HCT116 (cell line): ENCODE measurements around the gene GUCY2C. TPM values are rescaled to one million over a fixed set of nuclear protein-coding genes. Genes with fewer than 3 reads are reported as not detected.

ENCODE experiments used
- ATAC-seq: fragments of 200-7000 bp; cut with Tn5 transposase; 2 replicates; pipeline ENCODE4 v1.9.1; 2020; ENCODE audit warnings: mild to moderate bottlenecking, moderate library complexity
- BruUV-seq: library from RNA; stranded (reverse); fragments of 400-500 nt; replicated peaks from 2 replicates; lab custom pipeline; 2021; lab: Mats Ljungman, UMichigan
- CTCF ChIA-PET: fragments of 300-600 bp; sonication (Branson Sonifier 250); formaldehyde crosslinking; loops from one replicate; lab custom pipeline; 2021; ENCODE audit warnings: antibody characterized with exemption; lab: Charles Lee
- POLR2A ChIA-PET: fragments of 300-600, 350-600 bp; sonication (Branson Sonifier 250); formaldehyde crosslinking; loops from one replicate; lab custom pipeline; 2021; ENCODE audit warnings: antibody characterized with exemption; lab: Charles Lee
- RAD21 ChIA-PET, 2 experiments: fragments of 300-600 bp; sonication (Branson Sonifier 250); formaldehyde crosslinking; loops; one replicate each; lab custom pipeline; 2023; ENCODE audit warnings: low total read pairs in 2 of 2; ENCODE audit not compliant: uncharacterized antibody in 2 of 2, unreplicated experiment in 2 of 2, low non-redundant PET in 1 of 2; lab: Charles Lee
- DNase-seq: peaks from one replicate; pipeline ENCODE4 v3.0.0-alpha.2; 2010; ENCODE audit warnings: low read depth, low spot score
- H2AFZ ChIP-seq: fragments of 200-600 bp; shearing (Covaris generic), sonication (generic); 2 replicates; pipeline ENCODE4 v1.6.1; 2017; ENCODE audit warnings: low read depth, mixed run types, mixed read lengths, antibody characterized with exemption, low read length; ENCODE audit not compliant: poor library complexity, severe bottlenecking
- H3K27ac ChIP-seq: 2 replicates; pipeline ENCODE4 v1.5.1; 2012; ENCODE audit warnings: low read depth, low read length
- H3K27me3 ChIP-seq: fragments of 200-600 bp; sonication (generic); 2 replicates; pipeline ENCODE4 v1.6.1; 2016; ENCODE audit warnings: mixed run types, low read length, mixed read lengths; ENCODE audit not compliant: insufficient read depth
- H3K36me3 ChIP-seq, 2 experiments: fragments of 200-500 bp in 1 of 2; fragments of 200-600 bp in 1 of 2; sonication (Bioruptor generic) in 1 of 2; sonication (generic) in 1 of 2; 2 replicates each; pipeline versions ENCODE4 v1.5.1 to v1.6.1; 2014 to 2016; ENCODE audit warnings: low read length in 2 of 2, inconsistent platforms in 1 of 2, mixed read lengths in 1 of 2, mixed run types in 1 of 2; ENCODE audit not compliant: insufficient read depth in 2 of 2, control insufficient read depth in 1 of 2
- H3K4me1 ChIP-seq, 2 experiments: fragments of 200-600 bp in 1 of 2; sonication (generic) in 1 of 2; 2 replicates each; pipeline versions ENCODE4 v1.5.1 to v1.6.1; 2012 to 2017; ENCODE audit warnings: low read length in 2 of 2, inconsistent platforms in 1 of 2, mild to moderate bottlenecking in 1 of 2, mixed read lengths in 1 of 2, mixed run types in 1 of 2, moderate library complexity in 1 of 2; ENCODE audit not compliant: insufficient read depth in 2 of 2, control insufficient read depth in 1 of 2
- H3K4me2 ChIP-seq: fragments of 200-600 bp; sonication (generic); 2 replicates; pipeline ENCODE4 v1.6.1; 2017; ENCODE audit warnings: mixed run types, low read length, mixed read lengths
- H3K4me3 ChIP-seq, 2 experiments: fragments of 200-600 bp in 1 of 2; sonication (generic) in 1 of 2; replicated peaks in 1 of 2; 2 replicates each; pipeline ENCODE4 v1.5.1; 2011 to 2016; ENCODE audit warnings: low read length in 2 of 2, control low read depth in 1 of 2, low read depth in 1 of 2, mild to moderate bottlenecking in 1 of 2, mixed read lengths in 1 of 2, mixed run types in 1 of 2
- H3K79me2 ChIP-seq: fragments of 200-600 bp; sonication (generic); 2 replicates; pipeline ENCODE4 v1.6.1; 2017; ENCODE audit warnings: mild to moderate bottlenecking, mixed run types, low read length, moderate library complexity, mixed read lengths; ENCODE audit not compliant: insufficient read depth
- H3K9ac ChIP-seq: fragments of 200-600 bp; sonication (generic); 2 replicates; pipeline ENCODE4 v1.6.1; 2016; ENCODE audit warnings: low read length, mixed read lengths
- H3K9me2 ChIP-seq: fragments of 200-600 bp; sonication (generic), shearing (Covaris generic); 2 replicates; pipeline ENCODE4 v1.6.1; 2017; ENCODE audit warnings: mixed run types, mild to moderate bottlenecking, moderate library complexity; ENCODE audit not compliant: insufficient read depth
- H3K9me3 ChIP-seq, 2 experiments: fragments of 200-500 bp in 1 of 2; fragments of 200-600 bp in 1 of 2; sonication (Bioruptor generic) in 1 of 2; sonication (generic) in 1 of 2; 2 replicates each; pipeline ENCODE4 v1.6.1; 2014 to 2017; ENCODE audit warnings: low read length in 2 of 2, mixed read lengths in 2 of 2, inconsistent platforms in 1 of 2, low read depth in 1 of 2, mild to moderate bottlenecking in 1 of 2, mixed run types in 1 of 2, moderate library complexity in 1 of 2; ENCODE audit not compliant: control insufficient read depth in 1 of 2, insufficient read depth in 1 of 2
- H4K20me1 ChIP-seq: fragments of 200-600 bp; sonication (generic), shearing (Covaris generic); 2 replicates; pipeline ENCODE4 v1.6.1; 2017; ENCODE audit warnings: mixed run types, mild to moderate bottlenecking, moderate library complexity; ENCODE audit not compliant: insufficient read depth
- CBX3 ChIP-seq: IDR thresholded peaks from 2 replicates; pipeline ENCODE4 v1.6.1; 2012; ENCODE audit warnings: low read depth
- CEBPB ChIP-seq: IDR thresholded peaks from 2 replicates; pipeline ENCODE4 v1.6.1; 2012; ENCODE audit warnings: low read depth
- ELF1 ChIP-seq: IDR thresholded peaks from 2 replicates; pipeline ENCODE4 v1.6.1; 2012; ENCODE audit warnings: low read depth, borderline replicate concordance
- EZH2 ChIP-seq: fragments of 200-600 bp; sonication (generic); IDR thresholded peaks from 2 replicates; pipeline ENCODE4 v1.6.1; 2017; ENCODE audit warnings: antibody characterized with exemption, mixed run types
- JUND ChIP-seq: IDR thresholded peaks from 2 replicates; pipeline ENCODE4 v1.6.1; 2012
- SIN3A ChIP-seq: IDR thresholded peaks from 2 replicates; pipeline ENCODE4 v1.6.1; 2012; ENCODE audit warnings: low read depth
- TCF7L2 ChIP-seq: IDR thresholded peaks from 2 replicates; pipeline ENCODE4 v1.7.0; 2011; ENCODE audit warnings: borderline replicate concordance, inconsistent platforms; ENCODE audit not compliant: insufficient read depth, insufficient read length; ENCODE audit errors: extremely low read depth
- YY1 ChIP-seq: IDR thresholded peaks from 2 replicates; pipeline ENCODE4 v1.6.1; 2011; ENCODE audit warnings: low read length, low read depth, moderate library complexity, mild to moderate bottlenecking; ENCODE audit not compliant: insufficient replicate concordance; ENCODE audit errors: extremely low read depth
- ZFX ChIP-seq: fragments of 450-650 bp; IDR thresholded peaks from 2 replicates; pipeline ENCODE4 v1.6.1; 2017
- intact Hi-C: fragments of 100-400 bp; cut with micrococcal nuclease; formaldehyde crosslinking; loops from 2 replicates; pipeline ENCODE4 v1.10.0; 2022
- total RNA-seq: library from RNA; stranded (reverse); gene quantifications from one replicate; pipeline ENCODE4 v1.2.1, GENCODE V29; 2021; ENCODE audit not compliant: unreplicated experiment
- TF ChIP-seq, protein P1 (sequence below): IDR thresholded peaks from 2 replicates; pipeline ENCODE4 v1.6.1; 2012
- TF ChIP-seq, protein P2 (sequence below), 3 experiments: fragments of 200-600 bp in 1 of 3; sonication (generic) in 1 of 3; IDR thresholded peaks in 2 of 3; conservative IDR thresholded peaks in 1 of 3; 2 replicates each; pipeline ENCODE4 v1.5.1; 2012 to 2017; ENCODE audit warnings: low read depth in 2 of 3, low read length in 2 of 3, antibody characterized with exemption in 1 of 3, borderline replicate concordance in 1 of 3, control low read depth in 1 of 3, mild to moderate bottlenecking in 1 of 3, mixed read lengths in 1 of 3, mixed run types in 1 of 3, moderate library complexity in 1 of 3; ENCODE audit not compliant: insufficient read depth in 1 of 3
- TF ChIP-seq, protein P3 (sequence below): IDR thresholded peaks from 2 replicates; pipeline ENCODE4 v1.6.1; 2012; ENCODE audit warnings: low read depth

The GUCY2C gene
- total RNA-seq, 1 experiment from 2014 or later: not detected

DNA sequence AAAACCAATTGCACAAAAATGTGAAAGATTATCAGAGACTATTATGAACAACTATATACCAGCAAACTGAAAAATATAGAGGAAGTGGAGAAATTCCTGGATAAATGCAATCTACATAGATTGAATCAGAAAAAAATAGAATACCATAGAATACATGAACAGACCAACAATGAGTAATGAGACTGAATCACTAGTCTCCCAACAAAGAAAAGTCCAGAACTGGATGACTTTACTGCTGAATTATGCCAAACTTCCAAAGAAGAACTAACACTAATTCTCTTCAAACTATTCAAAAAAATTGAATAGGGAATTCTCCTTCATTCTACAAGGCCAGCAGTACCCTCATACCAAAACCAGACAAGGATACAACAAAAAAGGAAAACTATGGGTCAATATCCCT, 60.6 kb downstream of the GUCY2C start:
- no TSS peak for BruUV-seq
- CTCF ChIA-PET: no interaction called here
- ATAC-seq: no peak

More for the DNA sequence above, 60.6 kb downstream of the GUCY2C start:
- Histone ChIP-seq H3K4me1 (no peaks in the 10 kb centered on the region), H3K4me3 (no peak overlapping the region), H3K36me3 (no peaks in the 10 kb centered on the region), H4K20me1 (no peaks in the 10 kb centered on the region), H3K27me3 (no peaks in the 10 kb centered on the region), H3K9me3 (no peaks in the 10 kb centered on the region), H2AFZ (no peak overlapping the region), H3K4me2 (no peak overlapping the region), H3K79me2 (no peaks in the 10 kb centered on the region), H3K27ac (no peak overlapping the region), H3K9ac (no peak overlapping the region), H3K9me2 (no peaks in the 10 kb centered on the region)
- TF ChIP-seq SIN3A: no peak
- no peak for TF ChIP-seq ELF1
- TF ChIP-seq CBX3: no peak
- no peak for TF ChIP-seq CEBPB
- TF ChIP-seq, protein P1, sequence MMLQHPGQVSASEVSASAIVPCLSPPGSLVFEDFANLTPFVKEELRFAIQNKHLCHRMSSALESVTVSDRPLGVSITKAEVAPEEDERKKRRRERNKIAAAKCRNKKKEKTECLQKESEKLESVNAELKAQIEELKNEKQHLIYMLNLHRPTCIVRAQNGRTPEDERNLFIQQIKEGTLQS: no peak
- TF ChIP-seq JUND: no peak
- TF ChIP-seq, protein P2, sequence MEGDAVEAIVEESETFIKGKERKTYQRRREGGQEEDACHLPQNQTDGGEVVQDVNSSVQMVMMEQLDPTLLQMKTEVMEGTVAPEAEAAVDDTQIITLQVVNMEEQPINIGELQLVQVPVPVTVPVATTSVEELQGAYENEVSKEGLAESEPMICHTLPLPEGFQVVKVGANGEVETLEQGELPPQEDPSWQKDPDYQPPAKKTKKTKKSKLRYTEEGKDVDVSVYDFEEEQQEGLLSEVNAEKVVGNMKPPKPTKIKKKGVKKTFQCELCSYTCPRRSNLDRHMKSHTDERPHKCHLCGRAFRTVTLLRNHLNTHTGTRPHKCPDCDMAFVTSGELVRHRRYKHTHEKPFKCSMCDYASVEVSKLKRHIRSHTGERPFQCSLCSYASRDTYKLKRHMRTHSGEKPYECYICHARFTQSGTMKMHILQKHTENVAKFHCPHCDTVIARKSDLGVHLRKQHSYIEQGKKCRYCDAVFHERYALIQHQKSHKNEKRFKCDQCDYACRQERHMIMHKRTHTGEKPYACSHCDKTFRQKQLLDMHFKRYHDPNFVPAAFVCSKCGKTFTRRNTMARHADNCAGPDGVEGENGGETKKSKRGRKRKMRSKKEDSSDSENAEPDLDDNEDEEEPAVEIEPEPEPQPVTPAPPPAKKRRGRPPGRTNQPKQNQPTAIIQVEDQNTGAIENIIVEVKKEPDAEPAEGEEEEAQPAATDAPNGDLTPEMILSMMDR (IDR thresholded peaks at IDR 0.05 in 2 of 3, conservative IDR thresholded peaks at IDR 0.05 in 1 of 3; ENCODE audit: borderline replicate concordance in 1 of 3, insufficient read depth in 1 of 3, low read depth in 2 of 3, low read length in 2 of 3): no peak
- no peak for TF ChIP-seq ZFX
- TF ChIP-seq TCF7L2: no peak
- no peak for TF ChIP-seq YY1
- TF ChIP-seq, protein P3, sequence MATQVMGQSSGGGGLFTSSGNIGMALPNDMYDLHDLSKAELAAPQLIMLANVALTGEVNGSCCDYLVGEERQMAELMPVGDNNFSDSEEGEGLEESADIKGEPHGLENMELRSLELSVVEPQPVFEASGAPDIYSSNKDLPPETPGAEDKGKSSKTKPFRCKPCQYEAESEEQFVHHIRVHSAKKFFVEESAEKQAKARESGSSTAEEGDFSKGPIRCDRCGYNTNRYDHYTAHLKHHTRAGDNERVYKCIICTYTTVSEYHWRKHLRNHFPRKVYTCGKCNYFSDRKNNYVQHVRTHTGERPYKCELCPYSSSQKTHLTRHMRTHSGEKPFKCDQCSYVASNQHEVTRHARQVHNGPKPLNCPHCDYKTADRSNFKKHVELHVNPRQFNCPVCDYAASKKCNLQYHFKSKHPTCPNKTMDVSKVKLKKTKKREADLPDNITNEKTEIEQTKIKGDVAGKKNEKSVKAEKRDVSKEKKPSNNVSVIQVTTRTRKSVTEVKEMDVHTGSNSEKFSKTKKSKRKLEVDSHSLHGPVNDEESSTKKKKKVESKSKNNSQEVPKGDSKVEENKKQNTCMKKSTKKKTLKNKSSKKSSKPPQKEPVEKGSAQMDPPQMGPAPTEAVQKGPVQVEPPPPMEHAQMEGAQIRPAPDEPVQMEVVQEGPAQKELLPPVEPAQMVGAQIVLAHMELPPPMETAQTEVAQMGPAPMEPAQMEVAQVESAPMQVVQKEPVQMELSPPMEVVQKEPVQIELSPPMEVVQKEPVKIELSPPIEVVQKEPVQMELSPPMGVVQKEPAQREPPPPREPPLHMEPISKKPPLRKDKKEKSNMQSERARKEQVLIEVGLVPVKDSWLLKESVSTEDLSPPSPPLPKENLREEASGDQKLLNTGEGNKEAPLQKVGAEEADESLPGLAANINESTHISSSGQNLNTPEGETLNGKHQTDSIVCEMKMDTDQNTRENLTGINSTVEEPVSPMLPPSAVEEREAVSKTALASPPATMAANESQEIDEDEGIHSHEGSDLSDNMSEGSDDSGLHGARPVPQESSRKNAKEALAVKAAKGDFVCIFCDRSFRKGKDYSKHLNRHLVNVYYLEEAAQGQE: no peak
- TF ChIP-seq EZH2: no peak
- no peak for DNase-seq
- intact Hi-C loops: loop anchor here (10.0 kb wide), 1 partner anchor 889 kb away; no protein-coding TSS in a partner anchor
- ChIA-PET RAD21 (no interaction called here), POLR2A (no interaction called here)
